NT2/D1 (cell line): Measurements from ENCODE around the gene SEC11C.

Experiments
- SUZ12 ChIP-seq: IDR thresholded peaks from 2 replicates; pipeline ENCODE4 v1.6.1; 2011; ENCODE audit not compliant: insufficient read length, insufficient read depth; ENCODE audit errors: extremely low read depth
- YY1 ChIP-seq: IDR thresholded peaks from 2 replicates; pipeline ENCODE4 v1.6.1; 2011; ENCODE audit not compliant: insufficient read length, insufficient read depth
- ZNF274 ChIP-seq: IDR thresholded peaks from 2 replicates; pipeline ENCODE4 v1.6.1; 2011; ENCODE audit warnings: mild to moderate bottlenecking, low read depth, low read length

DNA sequence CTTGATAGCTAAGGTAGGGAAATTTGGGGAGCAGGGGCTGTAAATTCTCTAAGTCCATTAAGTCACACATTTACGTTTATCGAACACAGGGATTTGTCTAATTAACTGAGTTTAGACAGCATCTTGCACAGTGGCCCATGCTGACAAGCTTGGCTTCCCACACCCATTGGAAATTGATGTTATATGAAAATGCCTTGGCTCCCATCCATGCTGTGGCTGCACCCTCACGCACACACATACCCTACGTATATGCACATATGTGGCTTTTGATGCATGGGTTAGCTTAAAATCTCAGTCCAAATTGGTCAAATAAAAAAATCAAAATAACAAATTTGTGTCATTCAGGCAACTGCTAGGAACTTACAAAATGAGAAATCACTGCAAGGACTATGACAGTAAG is 37.8 kb downstream of the SEC11C start:
- TF ChIP-seq ZNF274 (no peak), YY1 (no peak), SUZ12 (no peak)
